Measurements from ENCODE around the gene CTNND2.
A peak's percentile ranks its signal among the peaks of the same experiment; 100 is the strongest.
"Not testable (repeated sequence)": the region's sequence is repeated elsewhere in the genome, so short reads cannot be mapped to it uniquely, and the experiment has no call there.

Gene CTNND2

GRCh38 chr5:11642438-11642837, 261.8 kb downstream of the CTNND2 start:
- DNase-seq (ENCODE audit: low read depth) = no peak
- H3K4me3 ChIP-seq (ENCODE audit: low read depth, low read length) = no peak overlapping the region
- TF ChIP-seq CTCF (conservative IDR thresholded peaks at IDR 0.05; ENCODE audit: low read depth, low read length) = no peak

GRCh38 chr5:11640158-11640873, 263.9 kb downstream of the CTNND2 start:
- no peak overlapping the region for H3K4me3 ChIP-seq (ENCODE audit: low read depth, low read length)
- DNase-seq (ENCODE audit: low read depth) = no peak
- TF ChIP-seq CTCF (conservative IDR thresholded peaks at IDR 0.05; ENCODE audit: low read depth, low read length) = no peak

GRCh38 chr5:11622785-11623184, 281.5 kb downstream of the CTNND2 start:
- no peak overlapping the region for H3K4me3 ChIP-seq (ENCODE audit: low read depth, low read length)
- TF ChIP-seq CTCF (conservative IDR thresholded peaks at IDR 0.05; ENCODE audit: low read depth, low read length) = no peak
- DNase-seq (ENCODE audit: low read depth) = no peak

- no peak overlapping the region for H3K4me3 ChIP-seq (ENCODE audit: low read depth, low read length)
- DNase-seq (ENCODE audit: low read depth) = no peak
- no peak for TF ChIP-seq CTCF (conservative IDR thresholded peaks at IDR 0.05; ENCODE audit: low read depth, low read length)
Measured at GRCh38 chr5:11620172-11620571, 284.1 kb downstream of the CTNND2 start.

GRCh38 chr5:11619339-11620024, 284.8 kb downstream of the CTNND2 start:
- DNase-seq (ENCODE audit: low read depth) = peak; percentile 0
- no peak for TF ChIP-seq CTCF (conservative IDR thresholded peaks at IDR 0.05; ENCODE audit: low read depth, low read length)
- H3K4me3 ChIP-seq (ENCODE audit: low read depth, low read length) = no peak overlapping the region

- DNase-seq (ENCODE audit: low read depth) = no peak
- H3K4me3 ChIP-seq (ENCODE audit: low read depth, low read length) = no peak overlapping the region
Measured at GRCh38 chr5:11617080-11617479, 287.2 kb downstream of the CTNND2 start.

GRCh38 chr5:11616624-11617023, 287.6 kb downstream of the CTNND2 start:
- not testable (repeated sequence) for DNase-seq (ENCODE audit: low read depth); H3K4me3 ChIP-seq (ENCODE audit: low read depth, low read length)

More at GRCh38 chr5:11617080-11617479, 287.2 kb downstream of the CTNND2 start:
- TF ChIP-seq CTCF (conservative IDR thresholded peaks at IDR 0.05; ENCODE audit: low read depth, low read length) = no peak
